ENCODE data around the gene ABTB2. TPM values are rescaled to one million over a fixed set of nuclear protein-coding genes. Genes with fewer than 3 reads are reported as not detected.

ABTB2 gene
- total RNA-seq, 4 donors from 2014 or later: 5.4 to 15.6 (median 12.8) TPM

- Histone ChIP-seq H3K4me1 (no peaks in the 10 kb centered on the region), H3K4me3 (no peak overlapping the region), H3K27ac (no peak overlapping the region), H3K27me3 (no peaks in the 10 kb centered on the region), H3K36me3 (peaks cover 99% of the 10 kb centered on the region), H3K9me3 (no peaks in the 10 kb centered on the region)
- TF ChIP-seq POLR2AphosphoS5 (IDR thresholded peaks at IDR 0.05): no peak
- TF ChIP-seq POLR2A (IDR thresholded peaks at IDR 0.05): no peak
- DNase-seq (ENCODE audit: low spot score in 2 of 2): no peak
- WGBS: 98% methylated on average over 4 of the region's 4 CpGs
Measured at GRCh38 chr11:34120651-34121050, 237.2 kb downstream of the ABTB2 start.

GRCh38 chr11:34114471-34114870 lies 243.3 kb downstream of the ABTB2 start:
- DNase-seq (ENCODE audit: low spot score in 2 of 2): no peak
- peaks cover 99% of the 10 kb centered on the region for H3K36me3 ChIP-seq
- WGBS: 91% methylated on average over 5 of the region's 5 CpGs

GRCh38 chr11:34114014-34114413 lies 243.8 kb downstream of the ABTB2 start:
- WGBS: 92% methylated on average over 2 of the region's 2 CpGs
- no peaks in the 10 kb centered on the region for H3K27me3 ChIP-seq
- no peaks in the 10 kb centered on the region for H3K9me3 ChIP-seq
- no peak overlapping the region for H3K27ac ChIP-seq
- no peaks in the 10 kb centered on the region for H3K4me1 ChIP-seq
- H3K4me3 ChIP-seq: no peak overlapping the region
- DNase-seq (ENCODE audit: low spot score in 2 of 2): no peak
- TF ChIP-seq POLR2A (IDR thresholded peaks at IDR 0.05): no peak
- TF ChIP-seq CTCF (IDR thresholded peaks at IDR 0.05): no peak
- TF ChIP-seq EP300 (IDR thresholded peaks at IDR 0.05): no peak
- no peak for TF ChIP-seq POLR2AphosphoS5 (IDR thresholded peaks at IDR 0.05)
- peaks cover 99% of the 10 kb centered on the region for H3K36me3 ChIP-seq

More at GRCh38 chr11:34114471-34114870, 243.3 kb downstream of the ABTB2 start:
- H3K27me3 ChIP-seq: no peaks in the 10 kb centered on the region
- H3K4me1 ChIP-seq: no peaks in the 10 kb centered on the region
- H3K9me3 ChIP-seq: no peaks in the 10 kb centered on the region
- H3K4me3 ChIP-seq: no peak overlapping the region
- no peak overlapping the region for H3K27ac ChIP-seq
- TF ChIP-seq POLR2AphosphoS5 (IDR thresholded peaks at IDR 0.05) (no peak), POLR2A (IDR thresholded peaks at IDR 0.05) (no peak), EP300 (IDR thresholded peaks at IDR 0.05) (no peak), CTCF (IDR thresholded peaks at IDR 0.05) (no peak)

GRCh38 chr11:34111722-34112270 lies 246.0 kb downstream of the ABTB2 start:
- Histone ChIP-seq H3K27ac (no peak overlapping the region), H3K4me3 (no peak overlapping the region), H3K4me1 (peaks cover 11% of the 10 kb centered on the region), H3K27me3 (no peaks in the 10 kb centered on the region), H3K9me3 (no peaks in the 10 kb centered on the region), H3K36me3 (peaks cover 89% of the 10 kb centered on the region)
- 94% methylated on average over 6 of the region's 6 CpGs for WGBS
- TF ChIP-seq EP300 (IDR thresholded peaks at IDR 0.05): no peak
- TF ChIP-seq POLR2A (IDR thresholded peaks at IDR 0.05): no peak
- TF ChIP-seq POLR2AphosphoS5 (IDR thresholded peaks at IDR 0.05): no peak
- no peak for TF ChIP-seq CTCF (IDR thresholded peaks at IDR 0.05)
- no peak for DNase-seq (ENCODE audit: low spot score in 2 of 2)

GRCh38 chr11:34105957-34106504 lies 251.8 kb downstream of the ABTB2 start:
- peaks cover 27% of the 10 kb centered on the region for H3K4me1 ChIP-seq
- no peak for DNase-seq (ENCODE audit: low spot score in 2 of 2)
- peaks cover 42% of the 10 kb centered on the region for H3K36me3 ChIP-seq
- no peak for TF ChIP-seq CTCF (IDR thresholded peaks at IDR 0.05)
- H3K27ac ChIP-seq: peak overlapping the region; percentile 91
- no peaks in the 10 kb centered on the region for H3K9me3 ChIP-seq
- H3K27me3 ChIP-seq: no peaks in the 10 kb centered on the region
- WGBS: 1% methylated on average over 17 of the region's 17 CpGs
- peak overlapping the region; percentile 71 for H3K4me3 ChIP-seq
